ENCODE measurements around the gene TMEM201.

The TMEM201 gene

DNA sequence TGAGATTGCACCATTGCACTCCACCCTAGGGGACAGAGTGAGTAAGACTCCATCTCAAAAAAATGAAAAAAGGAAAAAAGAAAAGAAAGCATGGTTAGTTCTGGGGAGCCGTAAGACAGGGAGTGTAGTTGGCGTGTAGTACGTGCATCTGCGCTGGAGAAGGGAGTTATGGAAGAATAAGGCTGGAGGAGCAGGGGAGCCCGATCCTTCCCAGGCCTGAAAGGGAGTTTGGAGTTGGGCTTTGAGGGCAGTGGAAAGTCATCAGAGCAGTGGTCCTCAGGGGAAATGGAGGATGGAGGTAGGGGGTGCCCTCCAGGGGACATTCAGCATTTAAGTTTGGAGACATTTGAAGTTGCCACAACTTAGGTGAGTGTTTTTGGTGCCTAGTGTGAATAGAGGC lies 11.3 kb upstream of the TMEM201 start:
- DNase-seq (ENCODE audit: low read depth in 2 of 2) = no peak

DNA sequence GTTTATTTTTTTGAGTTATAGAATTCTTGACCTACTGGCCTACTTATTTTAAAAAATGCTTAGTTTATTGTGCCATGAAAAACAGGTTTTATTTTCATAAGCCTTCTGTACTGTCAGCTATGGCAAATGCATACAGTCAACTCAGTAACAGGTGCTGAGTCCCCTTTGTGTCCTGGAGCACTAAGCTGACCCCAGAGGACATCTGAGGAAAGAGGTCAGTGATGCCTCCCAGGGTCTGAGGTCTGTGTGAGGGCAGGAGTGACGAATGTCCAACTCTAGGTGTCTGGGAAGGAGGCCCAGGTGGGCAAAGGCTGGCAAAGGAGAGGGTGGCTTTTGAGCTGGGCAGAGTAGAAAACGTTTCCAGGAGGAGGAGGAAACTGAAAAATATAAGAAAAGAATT lies 7.8 kb upstream of the TMEM201 start:
- no peak for DNase-seq (ENCODE audit: low read depth in 2 of 2)

DNA sequence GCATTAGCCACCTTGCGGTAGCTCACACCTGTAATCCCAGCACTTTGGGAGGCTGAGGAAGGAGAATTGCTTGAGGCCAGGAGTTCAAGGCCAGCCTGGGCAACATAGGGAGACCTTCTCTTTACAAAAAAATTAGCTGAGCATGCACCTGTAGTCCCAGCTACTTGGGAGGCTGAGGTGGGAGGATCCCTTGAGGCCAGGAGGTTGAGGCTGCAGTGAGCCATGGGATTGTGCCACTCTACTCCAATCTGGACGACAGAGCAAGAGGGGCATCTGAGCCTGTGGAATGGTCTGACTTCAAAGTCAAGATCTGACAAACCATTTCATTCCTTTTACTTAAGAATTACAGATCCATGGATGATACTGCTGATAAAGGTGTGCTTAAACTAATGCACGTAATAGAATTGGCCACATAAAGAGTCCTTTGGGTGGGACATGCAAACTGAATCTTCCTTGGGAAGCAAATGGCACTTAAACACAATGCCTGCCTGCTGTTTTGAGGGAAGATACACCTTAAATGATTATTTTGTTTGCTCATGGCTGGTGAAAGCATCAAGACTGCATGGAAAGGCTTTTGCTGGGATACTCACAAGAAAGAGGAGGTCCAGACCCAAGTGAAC lies 2.5 kb upstream of the TMEM201 start:
- no peak for DNase-seq (ENCODE audit: low read depth in 2 of 2)

DNA sequence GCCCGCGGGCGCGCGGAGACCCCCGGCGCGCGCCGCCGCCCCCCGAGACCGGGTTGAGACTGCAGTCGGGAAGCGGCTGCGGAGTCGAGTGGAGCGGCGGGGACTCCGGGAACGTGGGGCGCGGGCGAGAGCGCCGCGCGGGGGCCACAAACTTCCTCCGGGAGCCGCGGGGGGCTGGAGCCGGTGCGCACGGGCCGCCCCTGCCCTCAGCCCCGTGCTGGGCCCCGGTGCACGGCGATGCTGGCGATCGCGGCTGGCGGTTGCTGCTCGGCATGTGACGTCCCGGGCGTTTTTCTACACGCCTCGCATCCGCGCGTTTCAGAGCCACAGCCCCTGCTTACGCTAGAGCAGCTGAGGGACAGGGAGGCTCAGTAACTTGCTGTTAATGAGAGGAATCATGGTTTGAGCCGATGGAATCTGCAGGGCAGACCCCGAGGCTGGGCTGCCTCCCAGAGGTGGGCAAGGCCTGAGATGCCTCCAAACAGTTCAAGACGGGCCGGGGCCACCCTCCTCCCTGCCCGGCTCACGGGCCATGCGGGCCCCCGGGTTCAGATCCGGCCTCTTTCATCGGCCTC lies 520 bp downstream of the TMEM201 start:
- DNase-seq (ENCODE audit: low read depth in 2 of 2) = no peak

DNA sequence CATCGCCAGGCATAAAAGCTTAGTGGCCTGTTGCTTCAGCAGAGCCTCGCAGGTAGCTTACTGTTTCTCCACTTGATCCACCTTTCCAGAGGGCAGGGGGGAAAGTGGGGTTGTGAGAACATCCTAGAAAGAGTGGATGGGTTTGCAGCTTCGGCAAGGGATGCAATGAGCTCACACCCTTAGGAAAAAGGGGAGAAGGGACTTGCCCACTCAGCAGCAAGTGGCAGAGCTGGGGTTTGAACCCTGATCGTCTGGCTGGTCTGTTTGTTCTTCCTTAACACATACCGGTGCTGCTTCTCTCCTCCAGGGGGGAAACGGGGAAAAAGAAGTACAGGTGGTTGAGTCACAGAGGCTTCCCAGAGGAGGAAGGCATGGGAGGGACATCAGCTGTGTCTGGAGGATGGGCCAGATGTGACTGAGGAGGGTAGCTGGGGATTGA lies 1.0 kb downstream of the TMEM201 start:
- DNase-seq (ENCODE audit: low read depth in 2 of 2) = no peak

DNA sequence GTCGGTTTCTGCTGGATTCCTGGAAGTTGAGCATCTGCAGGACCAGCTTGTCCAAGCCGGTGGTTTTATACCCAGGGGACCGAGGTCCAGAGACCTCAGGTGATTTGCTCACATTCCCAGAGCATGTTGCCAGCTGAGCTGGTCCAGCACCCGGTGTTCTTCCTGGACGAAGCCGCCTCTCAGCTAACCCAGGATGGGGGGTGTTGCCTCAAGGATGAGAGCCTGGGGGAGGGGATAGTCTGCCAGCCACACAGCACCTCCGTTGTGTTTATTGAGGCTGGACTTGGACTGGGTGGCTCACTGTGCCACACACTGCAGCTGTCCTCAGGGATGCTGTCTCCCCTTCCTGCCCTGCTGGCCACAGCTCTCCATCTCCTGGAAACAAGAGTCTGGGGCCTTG lies 1.5 kb downstream of the TMEM201 start:
- no peak for DNase-seq (ENCODE audit: low read depth in 2 of 2)

DNA sequence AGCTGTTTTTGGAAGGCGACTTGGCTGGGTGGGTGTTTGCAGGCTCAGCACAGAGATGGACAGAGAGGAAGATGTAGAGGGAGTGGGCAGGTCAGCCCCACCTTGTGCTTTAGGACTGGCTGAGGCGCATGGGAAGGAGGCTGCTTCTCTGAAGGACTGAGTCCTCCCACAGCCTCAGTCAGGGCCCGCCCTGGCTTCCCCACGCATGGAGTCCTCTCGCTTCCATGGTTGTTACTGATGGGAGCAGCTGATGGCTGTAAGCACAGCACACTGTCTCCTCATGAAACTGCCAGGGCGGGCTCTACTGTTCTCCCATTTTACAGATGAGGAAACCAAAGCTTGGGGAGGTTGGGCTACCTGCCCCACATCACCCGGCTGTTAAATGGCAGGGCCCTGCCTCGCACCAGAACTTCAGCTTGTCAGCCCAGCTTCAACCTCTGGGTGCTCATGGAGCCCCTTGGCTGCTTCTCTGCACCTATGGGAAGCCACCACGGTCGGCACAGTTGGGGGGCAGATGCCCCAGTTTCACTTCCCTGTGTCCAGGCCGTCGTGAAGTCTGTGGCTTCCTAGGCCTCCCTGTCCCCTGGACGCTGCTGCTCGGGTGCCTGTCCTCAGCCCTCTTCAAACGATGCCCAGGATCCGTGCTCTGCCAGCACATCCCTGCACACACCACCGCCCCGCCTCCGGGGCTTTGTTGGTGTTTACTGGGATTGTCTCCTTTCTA lies 2.4 kb downstream of the TMEM201 start:
- DNase-seq (ENCODE audit: low read depth in 2 of 2) = no peak

DNA sequence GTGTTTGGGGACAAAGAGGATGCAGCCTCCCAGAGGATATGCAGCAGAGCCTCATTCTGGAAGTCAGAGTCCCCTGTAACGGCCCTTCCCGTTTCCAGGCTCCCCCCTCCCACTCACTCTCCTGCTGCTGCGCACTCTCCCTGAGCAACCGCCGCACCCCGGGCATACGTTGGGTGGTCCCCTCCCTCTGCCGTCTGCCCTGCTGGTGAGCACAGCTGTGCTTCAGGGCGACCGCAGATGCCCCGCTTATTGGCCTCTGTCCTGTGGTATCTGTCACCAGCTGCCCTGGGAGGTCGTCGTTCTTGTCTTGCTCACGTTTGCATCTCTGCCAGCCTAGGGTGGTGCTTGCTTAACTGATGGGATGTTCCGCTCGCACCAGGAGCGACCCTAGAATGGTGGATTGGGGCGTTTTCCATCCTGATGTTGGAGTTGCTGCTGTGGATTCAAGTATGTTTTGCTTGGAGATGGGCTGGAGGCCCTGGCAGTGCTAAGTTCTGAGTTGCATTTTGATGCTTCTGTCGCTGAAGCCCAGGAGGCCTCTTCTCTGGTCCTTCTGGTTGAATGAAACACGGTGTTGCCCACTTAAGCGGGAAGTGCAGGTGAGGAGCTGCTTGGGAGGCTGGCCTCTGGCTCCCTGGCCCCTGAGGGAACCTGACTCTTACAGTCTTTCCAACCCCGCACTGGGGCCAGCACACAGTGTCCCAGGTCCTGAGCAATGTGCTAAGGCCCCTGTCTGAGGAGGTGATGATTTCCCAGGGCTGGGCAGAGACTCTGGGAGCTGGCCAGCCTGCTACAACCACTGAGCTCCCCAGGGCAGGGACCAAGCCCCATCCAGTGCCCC lies 3.2 kb downstream of the TMEM201 start:
- no peak for DNase-seq (ENCODE audit: low read depth in 2 of 2)

DNA sequence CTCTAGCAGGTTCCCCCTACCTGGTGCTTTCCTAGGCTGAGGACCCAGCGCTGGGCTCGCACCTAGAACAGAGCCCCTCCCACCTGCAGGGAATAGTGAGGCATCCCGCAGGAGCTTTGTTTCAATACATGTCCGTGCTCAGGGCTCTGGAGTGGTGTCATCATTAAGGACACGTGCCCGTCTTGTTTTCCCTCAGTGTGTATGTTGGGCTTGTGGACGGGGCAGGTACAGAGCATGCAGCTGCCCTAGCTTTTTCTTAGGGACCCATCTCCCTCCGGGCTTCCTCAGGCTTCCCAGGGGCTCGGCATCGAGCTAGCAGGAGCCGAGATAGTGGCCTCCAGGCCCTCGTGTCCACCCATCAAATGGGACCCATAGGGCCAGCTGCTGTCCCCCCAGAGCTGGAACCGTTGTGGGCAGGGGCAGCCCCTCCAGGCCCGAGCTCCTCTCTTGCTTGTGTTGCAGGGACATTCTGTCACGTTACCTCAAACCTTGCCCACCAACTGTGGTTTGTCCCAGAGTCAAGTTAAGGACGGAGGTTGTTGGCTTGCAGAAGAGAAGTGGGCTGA lies 3.9 kb downstream of the TMEM201 start:
- no peak for DNase-seq (ENCODE audit: low read depth in 2 of 2)

DNA sequence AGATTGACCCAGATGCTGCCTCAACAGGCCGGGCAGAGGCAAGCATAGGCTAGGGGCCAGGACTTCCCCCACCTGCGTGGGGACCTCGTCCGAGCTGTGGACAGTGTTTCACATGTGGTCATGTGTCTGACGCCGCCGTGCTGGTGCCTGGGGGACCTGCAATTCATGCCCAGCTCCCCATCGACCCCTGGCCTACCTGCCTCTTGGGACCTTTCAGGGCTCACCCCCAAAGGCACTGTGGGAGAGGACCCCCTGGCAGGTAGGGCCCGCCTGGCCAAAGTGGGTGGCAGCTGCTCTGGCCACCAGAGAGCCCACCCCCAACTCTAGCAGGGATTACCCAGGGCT lies 4.4 kb downstream of the TMEM201 start:
- DNase-seq (ENCODE audit: low read depth in 2 of 2) = no peak

DNA sequence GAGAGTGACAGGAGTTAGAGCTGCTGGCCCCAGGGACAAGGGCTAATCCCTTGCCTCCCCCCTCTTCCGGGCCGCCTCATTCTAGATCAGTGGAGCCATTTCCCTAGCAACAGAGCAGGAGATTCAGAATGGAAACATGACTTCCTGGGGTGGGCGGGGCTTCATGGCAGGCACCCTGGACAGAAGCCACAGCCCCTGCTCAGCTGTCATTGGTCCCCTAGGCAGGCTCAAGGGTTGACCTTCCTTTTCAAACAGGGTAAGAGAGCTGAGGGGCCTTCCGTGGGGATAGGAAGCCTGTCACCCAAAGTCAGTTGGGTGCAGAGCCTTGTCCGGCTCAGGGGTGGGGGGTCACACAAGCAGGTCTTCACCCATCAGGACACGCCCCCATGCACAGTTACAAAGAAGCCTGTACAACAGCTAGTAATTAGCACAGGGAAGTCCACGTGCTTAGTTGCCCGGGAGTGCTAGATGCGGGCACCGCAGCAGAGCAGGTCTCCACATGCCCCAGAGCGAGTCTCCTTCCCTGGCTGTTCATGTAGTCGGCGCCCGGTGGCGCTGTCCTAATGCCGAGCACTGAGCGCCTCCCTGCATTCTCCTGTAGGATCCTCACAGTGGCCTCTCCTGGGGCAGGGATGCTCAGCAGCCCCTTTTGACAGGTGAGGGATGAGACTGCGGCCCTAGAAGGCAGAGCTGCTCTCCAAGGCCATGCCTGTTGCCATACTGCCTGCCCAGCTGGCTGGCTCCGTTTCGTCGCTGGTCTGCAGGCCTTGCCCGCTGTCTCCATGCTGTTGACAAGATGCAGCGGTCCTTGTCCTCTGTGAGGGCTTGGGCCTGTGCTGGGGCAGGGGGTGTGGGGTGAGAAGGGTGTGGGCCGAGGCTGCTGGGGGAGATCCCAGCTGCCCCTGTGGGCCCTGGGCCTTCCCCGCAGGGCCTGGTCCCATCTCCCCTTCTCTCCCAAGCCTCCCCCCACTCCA lies 5.1 kb downstream of the TMEM201 start:
- DNase-seq (ENCODE audit: low read depth in 2 of 2) = no peak

DNA sequence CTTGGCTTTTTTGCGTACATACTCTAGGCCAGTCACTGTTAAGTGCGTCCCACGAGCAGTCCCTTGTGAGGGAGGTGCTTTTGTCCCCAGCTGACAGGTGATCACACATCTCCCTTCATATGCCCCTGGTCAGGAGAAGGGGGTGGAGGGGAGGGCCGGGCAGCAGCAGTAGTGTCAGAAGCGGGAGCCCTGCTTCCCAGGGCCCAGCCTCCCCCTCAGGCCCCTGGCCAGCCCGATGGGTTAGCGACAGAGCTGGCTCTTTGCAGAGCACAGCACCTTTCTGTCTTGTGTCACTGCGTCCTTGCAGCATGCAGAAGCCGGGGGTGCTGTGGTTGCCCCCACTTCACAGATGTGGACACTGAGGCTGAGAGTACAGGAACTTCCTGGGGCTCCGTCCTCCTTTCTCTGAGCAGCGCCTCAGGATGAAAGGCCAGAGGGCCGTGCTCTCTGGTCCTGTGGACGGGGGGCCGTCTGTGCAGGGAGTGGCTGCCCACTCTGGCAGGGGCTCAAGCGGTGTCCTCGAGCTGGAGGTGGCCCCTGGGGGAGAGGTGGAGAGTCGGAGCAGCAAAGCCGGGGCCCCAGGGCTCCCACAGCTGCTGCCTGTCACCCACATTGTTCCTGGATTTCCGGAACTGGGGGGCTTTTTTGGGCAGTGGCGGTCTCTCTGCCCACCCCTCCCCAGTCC lies 5.9 kb downstream of the TMEM201 start:
- DNase-seq (ENCODE audit: low read depth in 2 of 2) = no peak

DNA sequence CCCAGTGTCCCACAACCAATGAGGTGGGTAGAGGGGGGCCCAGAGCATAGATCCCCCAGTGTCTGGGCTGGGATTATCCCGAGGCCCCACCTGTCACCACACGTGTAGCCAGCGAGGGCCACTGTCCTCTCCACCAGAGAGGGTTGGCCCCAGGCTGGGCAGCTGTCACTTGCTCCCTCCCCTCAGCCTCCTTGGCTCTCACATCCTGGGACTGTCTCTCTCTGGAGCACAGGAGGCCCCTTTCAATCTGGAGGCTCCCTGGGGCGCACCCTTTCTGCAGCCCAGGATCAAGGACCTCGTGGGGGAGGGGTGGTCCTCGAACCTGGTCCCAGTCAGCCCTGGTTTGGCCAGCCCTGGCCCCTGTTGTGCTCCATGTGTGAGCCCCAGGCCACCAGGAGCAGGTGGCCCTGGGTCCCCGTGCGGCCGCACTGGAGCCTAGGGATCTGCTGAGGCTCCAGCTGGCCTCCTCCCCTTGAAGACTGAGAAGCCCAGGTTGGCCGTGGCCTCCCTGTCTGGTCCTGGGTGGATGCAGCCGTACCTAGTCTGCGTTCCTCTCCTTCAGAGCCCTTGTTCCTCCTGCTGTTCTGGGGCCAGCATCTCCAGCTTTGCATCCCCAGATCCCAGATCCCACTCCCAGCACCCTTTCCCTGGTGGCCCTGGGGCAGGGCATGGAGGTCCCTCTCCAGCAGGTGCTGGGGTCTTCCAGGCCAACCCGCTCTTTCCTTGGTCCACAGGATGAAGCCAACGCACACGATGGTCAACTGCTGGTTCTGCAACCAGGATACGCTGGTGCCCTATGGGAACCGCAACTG lies 6.7 kb downstream of the TMEM201 start:
- no peak for DNase-seq (ENCODE audit: low read depth in 2 of 2)

DNA sequence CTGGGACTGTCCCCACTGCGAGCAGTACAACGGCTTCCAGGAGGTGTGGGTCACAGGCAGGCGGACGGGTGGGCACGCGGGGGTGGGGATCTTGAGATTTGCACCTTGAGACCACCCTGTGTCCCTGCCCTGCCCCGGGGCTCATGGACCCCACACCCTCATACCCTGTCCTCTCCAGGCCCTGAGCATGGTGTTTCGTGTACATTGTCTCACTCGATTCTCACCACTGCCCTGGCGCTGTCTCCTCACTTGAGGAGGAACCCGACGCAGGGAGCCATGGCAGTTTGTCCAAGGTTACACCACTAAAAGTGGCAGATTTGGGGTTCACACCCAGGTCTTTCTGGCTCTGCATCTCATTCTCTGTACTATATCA lies 7.2 kb downstream of the TMEM201 start:
- DNase-seq (ENCODE audit: low read depth in 2 of 2) = no peak

DNA sequence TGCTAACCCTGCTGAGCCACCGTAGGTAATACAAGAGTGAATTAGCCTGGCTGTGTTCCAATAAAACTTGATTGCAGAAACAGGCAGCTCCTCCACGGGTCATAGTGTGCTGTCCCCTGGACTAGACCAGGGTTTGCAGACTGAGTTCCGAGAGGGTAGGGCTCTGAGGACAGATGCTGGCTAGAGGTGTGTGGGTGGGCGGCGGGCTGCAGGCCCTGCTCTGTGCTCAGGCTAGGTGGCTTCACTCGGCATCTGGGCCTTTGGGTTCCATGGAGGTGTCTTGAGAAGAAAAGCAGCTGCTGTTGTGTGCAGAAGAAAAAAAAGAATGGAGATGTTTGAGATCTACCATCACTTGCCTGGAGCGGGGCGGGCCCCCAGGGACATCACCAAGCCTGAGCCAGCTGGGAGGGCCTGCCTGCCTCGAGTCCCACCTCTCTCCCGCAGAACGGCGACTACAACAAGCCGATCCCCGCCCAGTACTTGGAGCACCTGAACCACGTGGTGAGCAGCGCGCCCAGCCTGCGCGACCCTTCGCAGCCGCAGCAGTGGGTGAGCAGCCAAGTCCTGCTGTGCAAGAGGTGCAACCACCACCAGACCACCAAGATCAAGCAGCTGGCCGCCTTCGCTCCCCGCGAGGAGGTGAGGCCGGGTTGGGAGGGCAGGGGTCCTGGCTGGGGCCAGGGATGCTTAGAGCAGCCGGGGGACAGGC lies 7.9 kb downstream of the TMEM201 start:
- no peak for DNase-seq (ENCODE audit: low read depth in 2 of 2)

DNA sequence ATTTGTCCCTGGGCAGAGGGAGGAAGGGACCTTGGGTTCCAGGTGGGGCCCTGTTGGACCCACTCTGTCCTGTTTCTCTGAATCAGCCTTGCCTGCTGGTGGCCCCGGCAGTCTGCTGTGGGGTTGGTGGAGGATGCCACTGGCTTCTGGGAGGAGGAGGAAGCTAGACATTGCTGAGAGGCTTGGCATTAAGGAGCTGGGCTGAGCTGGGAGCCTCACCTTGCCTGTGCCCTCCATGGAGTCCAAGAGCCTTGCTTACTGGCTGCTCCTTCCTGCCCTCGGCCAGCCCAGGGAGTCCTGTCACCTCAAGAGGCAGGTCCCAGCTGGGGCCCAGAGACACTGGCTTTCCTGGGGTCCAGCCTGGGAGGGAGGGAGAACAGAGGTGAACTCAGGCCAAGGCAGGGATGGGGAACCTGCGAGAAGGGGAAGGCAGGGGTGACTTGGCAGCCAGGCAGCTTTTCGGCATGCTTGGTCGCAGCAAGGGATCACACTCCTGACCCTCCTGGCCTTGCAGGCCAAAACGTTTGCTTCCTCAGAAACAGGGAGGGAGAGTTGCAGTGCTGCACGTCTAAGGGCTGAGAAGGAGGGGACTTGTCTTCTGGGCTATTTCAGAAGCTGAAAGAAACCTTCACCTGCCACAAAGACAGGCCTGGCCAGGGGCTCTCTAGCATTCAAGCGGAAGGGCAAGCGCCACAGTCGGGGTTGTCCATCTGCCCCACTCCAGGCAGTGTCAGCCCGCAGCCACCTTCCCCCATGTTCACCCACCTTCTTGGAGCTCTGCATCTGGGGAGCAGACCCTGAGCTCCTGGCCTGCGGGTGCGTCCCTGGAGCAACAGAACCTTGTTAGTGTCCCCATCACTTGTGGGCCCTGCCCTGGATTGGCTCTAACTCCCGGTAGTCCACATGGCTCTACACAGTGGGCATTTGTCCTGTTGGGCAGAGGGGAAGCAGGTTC lies 8.9 kb downstream of the TMEM201 start:
- DNase-seq (ENCODE audit: low read depth in 2 of 2) = no peak

DNA sequence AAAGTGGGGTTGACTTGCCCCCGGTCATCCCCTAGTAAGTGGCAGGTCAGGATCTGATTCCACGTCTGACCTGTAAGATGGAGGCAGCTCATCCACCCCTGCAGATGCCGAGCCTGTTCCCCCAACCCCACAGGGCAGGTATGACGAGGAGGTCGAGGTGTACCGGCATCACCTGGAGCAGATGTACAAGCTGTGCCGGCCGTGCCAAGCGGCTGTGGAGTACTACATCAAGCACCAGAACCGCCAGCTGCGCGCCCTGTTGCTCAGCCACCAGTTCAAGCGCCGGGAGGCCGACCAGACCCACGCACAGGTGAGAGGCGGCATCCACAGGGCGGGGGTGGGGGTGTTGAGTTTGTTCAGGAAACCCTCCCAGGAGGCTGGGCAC lies 9.6 kb downstream of the TMEM201 start:
- no peak for DNase-seq (ENCODE audit: low read depth in 2 of 2)

DNA sequence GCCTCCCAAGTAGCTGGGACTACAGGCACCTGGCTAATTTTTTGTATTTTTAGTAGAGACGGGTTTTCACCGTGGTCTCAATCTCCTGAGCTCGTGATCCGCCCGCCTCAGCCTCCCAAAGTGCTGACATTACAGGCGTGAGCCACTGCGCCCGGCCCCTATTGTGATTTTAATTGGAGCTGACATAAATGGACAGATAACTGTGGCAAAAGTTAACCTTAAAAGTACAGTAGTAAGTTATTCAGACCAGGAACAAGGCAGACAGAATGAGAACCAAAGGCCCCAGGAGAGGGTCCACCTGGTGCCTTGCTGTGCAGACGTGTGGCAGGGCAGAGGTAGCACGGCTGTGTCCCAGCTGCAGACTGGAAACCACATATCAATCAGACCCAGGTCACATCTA lies 11.0 kb downstream of the TMEM201 start:
- no peak for DNase-seq (ENCODE audit: low read depth in 2 of 2)
